ENCODE measurements around the gene TNRC6C.
A peak's percentile ranks its signal among the peaks of the same experiment; 100 is the strongest.

Gene TNRC6C

GRCh38 chr17:77957857-77958715 lies at the start of gene TNRC6C:
TSS of gene TNRC6C (plus strand) at chr17:77958703. CDS start at chr17:78004207, 45,504 bp downstream.
- DNase-seq (ENCODE audit: low spot score) = peak; percentile 99

- no peak for DNase-seq (ENCODE audit: low spot score)
These were observed 49.3 kb upstream of the TNRC6C start for GRCh38 chr17:77909236-77909635.

GRCh38 chr17:77909816-77910215 lies 48.7 kb upstream of the TNRC6C start:
- DNase-seq (ENCODE audit: low spot score) = no peak

- DNase-seq (ENCODE audit: low spot score) = no peak
These were observed 43.9 kb upstream of the TNRC6C start for GRCh38 chr17:77914385-77915254.

- DNase-seq (ENCODE audit: low spot score) = no peak
These were observed 42.9 kb upstream of the TNRC6C start for GRCh38 chr17:77915594-77916021.

GRCh38 chr17:77916264-77916663 lies 42.2 kb upstream of the TNRC6C start:
- DNase-seq (ENCODE audit: low spot score) = no peak

GRCh38 chr17:77916703-77917481 lies 41.6 kb upstream of the TNRC6C start:
- DNase-seq (ENCODE audit: low spot score) = no peak

- no peak for DNase-seq (ENCODE audit: low spot score)
These were observed 39.2 kb upstream of the TNRC6C start for GRCh38 chr17:77919276-77919675.

GRCh38 chr17:77923135-77923534 lies 35.4 kb upstream of the TNRC6C start:
- no peak for DNase-seq (ENCODE audit: low spot score)

GRCh38 chr17:77923776-77924513 lies 34.6 kb upstream of the TNRC6C start:
- no peak for DNase-seq (ENCODE audit: low spot score)

- DNase-seq (ENCODE audit: low spot score) = no peak
These were observed 33.7 kb upstream of the TNRC6C start for GRCh38 chr17:77924757-77925336.

GRCh38 chr17:77925831-77926543 lies 32.5 kb upstream of the TNRC6C start:
- no peak for DNase-seq (ENCODE audit: low spot score)

GRCh38 chr17:77926981-77927380 lies 31.5 kb upstream of the TNRC6C start:
- no peak for DNase-seq (ENCODE audit: low spot score)

- no peak for DNase-seq (ENCODE audit: low spot score)
These were observed 30.6 kb upstream of the TNRC6C start for GRCh38 chr17:77927777-77928518.

GRCh38 chr17:77928519-77929179 lies 29.9 kb upstream of the TNRC6C start:
- no peak for DNase-seq (ENCODE audit: low spot score)

GRCh38 chr17:77929180-77929564 lies 29.3 kb upstream of the TNRC6C start:
- DNase-seq (ENCODE audit: low spot score) = no peak

GRCh38 chr17:77929871-77930436 lies 28.5 kb upstream of the TNRC6C start:
- no peak for DNase-seq (ENCODE audit: low spot score)
